GM19099 (cell line): ENCODE measurements around the gene CLTA.

Experiments used
- POLR2A ChIP-seq: IDR thresholded peaks from 3 replicates; pipeline ENCODE4 v1.6.1; 2011; ENCODE audit warnings: low read depth; ENCODE audit not compliant: insufficient read length; ENCODE audit errors: extremely low read depth

CLTA gene

GRCh38 chr9:36204906-36205547 lies 14.3 kb downstream of the CLTA start:
- no peak for TF ChIP-seq POLR2A

- TF ChIP-seq POLR2A: no peak
Measured at GRCh38 chr9:36207016-36207415, 16.3 kb downstream of the CLTA start.

GRCh38 chr9:36207546-36208012 lies 16.9 kb downstream of the CLTA start:
- TF ChIP-seq POLR2A: no peak

- no peak for TF ChIP-seq POLR2A
Measured at GRCh38 chr9:36208521-36209253, 18.0 kb downstream of the CLTA start.

- no peak for TF ChIP-seq POLR2A
Measured at GRCh38 chr9:36210722-36211121, 20.0 kb downstream of the CLTA start.

- no peak for TF ChIP-seq POLR2A
Measured at GRCh38 chr9:36211510-36211909, 20.8 kb downstream of the CLTA start.

DNA sequence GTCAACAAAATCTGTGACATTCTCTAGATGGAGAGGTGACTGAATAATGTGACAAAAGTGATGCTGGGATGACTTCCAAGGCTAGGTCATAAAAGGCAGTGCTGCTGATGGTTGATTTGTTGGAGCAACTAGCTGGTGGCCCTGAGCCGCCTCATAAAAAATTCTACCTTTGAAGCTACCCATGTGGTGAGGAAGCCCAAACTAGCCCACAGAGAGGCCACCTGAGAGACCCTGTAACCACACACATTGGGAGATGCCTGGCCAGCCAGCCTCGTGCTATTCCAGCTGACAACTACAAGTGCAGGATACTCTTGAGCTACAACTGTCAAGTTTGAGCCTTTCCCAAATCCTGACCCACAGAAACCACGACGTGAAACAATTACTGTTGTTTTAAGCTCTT lies 22.7 kb downstream of the CLTA start:
- TF ChIP-seq POLR2A: no peak

DNA sequence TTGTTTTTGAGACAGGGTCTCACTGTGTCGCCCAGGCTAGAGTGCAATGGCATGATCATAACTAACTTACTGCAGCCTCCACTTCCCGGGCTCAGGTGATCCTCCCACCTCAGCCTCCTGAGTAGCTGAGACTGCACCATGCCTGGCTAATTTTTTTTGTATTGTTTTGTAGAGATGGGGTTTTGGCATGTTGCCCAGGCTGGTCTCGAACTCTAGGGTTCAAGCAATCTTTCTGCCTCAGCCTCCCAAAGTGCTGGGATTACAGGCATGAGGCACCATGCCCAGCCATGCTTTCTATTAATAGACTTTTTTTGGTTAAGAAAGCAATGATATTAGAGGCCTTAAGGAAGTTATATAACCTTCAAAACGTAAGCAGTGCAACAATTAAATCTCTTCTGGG lies 23.3 kb downstream of the CLTA start:
- no peak for TF ChIP-seq POLR2A

- TF ChIP-seq POLR2A: no peak
Measured at GRCh38 chr9:36214571-36214970, 23.9 kb downstream of the CLTA start.

GRCh38 chr9:36217256-36217968 lies 26.7 kb downstream of the CLTA start:
- TF ChIP-seq POLR2A: no peak

DNA sequence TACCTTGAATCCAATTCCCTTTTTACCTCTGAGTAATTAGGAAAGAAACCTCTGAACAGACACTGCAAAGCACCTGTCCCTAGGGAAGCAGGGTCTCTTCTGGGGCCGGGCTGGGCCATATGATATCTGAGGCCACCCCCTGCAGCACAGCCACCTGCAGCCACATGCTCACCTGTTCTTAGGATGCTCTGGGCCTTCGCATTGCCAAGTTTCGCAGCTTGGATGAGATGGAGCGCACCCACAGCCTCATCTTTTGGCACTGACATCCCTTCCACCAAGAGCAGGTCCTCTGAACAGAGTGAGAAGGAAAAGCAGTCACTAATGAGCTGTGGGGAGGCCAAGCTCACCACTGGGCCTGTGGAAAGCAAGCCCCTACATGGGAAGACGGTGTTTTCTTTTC lies 27.3 kb downstream of the CLTA start:
- no peak for TF ChIP-seq POLR2A

GRCh38 chr9:36218411-36218901 lies 27.7 kb downstream of the CLTA start:
- no peak for TF ChIP-seq POLR2A

- no peak for TF ChIP-seq POLR2A
Measured at GRCh38 chr9:36221667-36222066, 30.9 kb downstream of the CLTA start.

DNA sequence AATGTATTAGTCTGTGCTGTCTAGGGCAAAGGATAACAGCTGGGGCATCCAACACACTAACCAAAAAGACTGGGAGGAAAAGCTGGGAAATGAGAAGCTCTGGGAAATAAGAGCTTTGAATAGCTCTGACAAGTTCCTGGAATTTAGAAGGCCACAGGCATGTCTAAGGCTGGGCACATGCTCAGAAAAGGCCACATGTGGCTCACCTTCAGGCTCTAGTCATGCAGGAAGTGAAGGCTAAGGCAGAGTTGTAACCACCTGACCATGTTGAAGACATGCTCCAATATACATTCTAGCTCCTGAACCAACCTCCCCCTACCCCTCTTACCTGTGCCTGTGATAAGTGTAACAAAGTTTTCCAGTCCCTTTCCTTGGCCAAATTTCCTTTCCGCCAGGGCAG lies 31.7 kb downstream of the CLTA start:
- TF ChIP-seq POLR2A: no peak

GRCh38 chr9:36237230-36237629 lies 46.5 kb downstream of the CLTA start:
- no peak for TF ChIP-seq POLR2A

- TF ChIP-seq POLR2A: no peak
Measured at GRCh38 chr9:36245906-36246305, 55.2 kb downstream of the CLTA start.
